ENCODE measurements around the gene HAND2.

The HAND2 gene

DNA sequence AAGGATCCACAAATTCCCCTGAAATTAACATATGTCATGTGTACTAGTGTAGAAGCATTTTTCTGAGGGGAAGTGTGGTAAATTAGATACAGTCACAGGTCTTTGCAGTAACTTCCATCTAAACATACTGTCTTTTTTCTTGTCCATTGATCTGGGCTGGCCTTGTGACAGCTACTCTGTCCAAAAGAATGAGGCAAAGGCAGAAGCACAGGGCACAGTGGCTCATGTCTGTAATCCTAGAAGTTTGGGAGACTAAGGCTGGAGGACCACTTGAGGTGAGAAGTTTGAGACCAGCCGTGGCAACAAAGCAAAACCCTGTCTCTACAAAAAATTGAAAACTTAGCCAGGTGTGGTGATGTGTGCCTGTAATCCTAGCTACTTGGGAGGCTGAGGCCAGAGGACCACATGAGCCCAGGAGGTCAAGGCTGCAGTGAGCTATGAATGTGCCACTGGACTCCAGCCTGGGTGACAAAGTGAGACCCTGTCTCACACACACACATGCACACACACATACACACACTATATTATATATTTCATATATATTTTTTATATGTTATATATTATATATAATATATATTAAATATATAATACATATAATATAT lies 47.6 kb downstream of the HAND2 start:
- no peak for DNase-seq (ENCODE audit: extremely low read depth in 1 of 2, low read depth in 1 of 2)

GRCh38 chr4:173478913-173479283 lies 51.1 kb downstream of the HAND2 start:
- DNase-seq (ENCODE audit: extremely low read depth in 1 of 2, low read depth in 1 of 2), result no peak

GRCh38 chr4:173478201-173478912 lies 51.7 kb downstream of the HAND2 start:
- DNase-seq (ENCODE audit: extremely low read depth in 1 of 2, low read depth in 1 of 2), result no peak

- no peak for DNase-seq (ENCODE audit: extremely low read depth in 1 of 2, low read depth in 1 of 2)
Measured at GRCh38 chr4:173477016-173477415, 53.0 kb downstream of the HAND2 start.

Data from activated CD8-positive, alpha-beta memory T cell treated with anti-CD3 and anti-CD28 coated beads for 1 hour (primary cell).